ENCODE results near the gene PC.

Gene PC

DNA sequence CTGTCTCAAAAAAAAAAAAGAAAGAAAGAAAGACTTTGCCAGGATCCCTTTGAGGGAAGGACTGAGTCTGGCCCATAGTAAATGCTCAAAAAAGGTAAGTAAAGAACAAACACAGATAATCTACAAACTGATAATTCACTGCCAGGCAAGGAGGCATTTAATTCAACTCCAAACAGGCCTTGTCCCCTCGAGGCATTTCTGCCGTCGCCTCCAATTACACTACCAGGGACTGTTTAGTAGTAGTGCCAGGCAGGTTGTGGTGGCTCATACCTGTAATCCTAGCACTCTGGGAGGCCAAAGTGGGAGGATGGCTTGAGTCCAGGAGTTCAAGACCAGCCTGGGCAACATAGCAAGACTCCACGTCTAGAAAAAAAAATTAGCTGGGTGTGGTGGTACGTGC, 43.7 kb downstream of the PC start:
- no peak for DNase-seq (ENCODE audit: low read depth in 2 of 2, low spot score in 1 of 2)

DNA sequence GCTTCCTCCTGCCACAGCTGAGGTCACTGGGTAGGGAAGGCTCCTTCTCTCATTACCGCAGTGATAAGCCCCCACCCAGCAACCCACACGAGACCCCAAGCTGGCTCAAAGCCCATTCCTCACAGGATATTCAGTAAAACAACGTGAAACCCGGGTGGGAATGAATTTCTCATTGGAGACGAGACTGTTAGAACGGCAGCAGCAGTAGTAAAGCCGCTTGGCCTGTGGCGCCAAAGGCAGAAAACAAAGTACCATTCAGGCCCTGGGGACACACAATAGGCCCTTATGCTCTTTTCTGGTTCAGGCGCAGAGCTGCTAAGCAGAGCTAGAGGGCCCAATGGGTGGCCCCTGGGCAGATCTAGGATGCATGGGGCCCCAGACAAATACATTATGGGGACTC, 45.3 kb downstream of the PC start:
- no peak for DNase-seq (ENCODE audit: low read depth in 2 of 2, low spot score in 1 of 2)

DNA sequence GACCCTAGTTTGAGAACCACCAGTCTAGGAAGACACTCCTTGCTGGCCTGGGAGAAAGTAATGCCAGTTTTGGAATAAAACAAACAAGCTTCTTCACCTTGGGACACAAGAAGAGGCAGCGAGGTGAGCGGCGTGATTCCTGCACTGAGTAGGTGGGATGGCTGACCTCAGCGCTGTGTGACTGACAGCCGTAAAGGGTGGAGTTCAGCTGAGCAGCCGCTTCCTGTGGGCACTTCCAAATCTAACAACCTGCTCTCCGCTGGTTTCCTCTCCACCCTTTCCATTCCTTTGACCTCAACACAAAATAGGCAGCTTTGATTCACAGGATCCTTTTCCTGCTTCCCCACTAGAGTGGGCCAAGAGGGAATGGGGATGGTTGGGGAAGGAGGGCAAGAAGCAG, 45.8 kb downstream of the PC start:
- DNase-seq (ENCODE audit: low read depth in 2 of 2, low spot score in 1 of 2) = no peak

DNA sequence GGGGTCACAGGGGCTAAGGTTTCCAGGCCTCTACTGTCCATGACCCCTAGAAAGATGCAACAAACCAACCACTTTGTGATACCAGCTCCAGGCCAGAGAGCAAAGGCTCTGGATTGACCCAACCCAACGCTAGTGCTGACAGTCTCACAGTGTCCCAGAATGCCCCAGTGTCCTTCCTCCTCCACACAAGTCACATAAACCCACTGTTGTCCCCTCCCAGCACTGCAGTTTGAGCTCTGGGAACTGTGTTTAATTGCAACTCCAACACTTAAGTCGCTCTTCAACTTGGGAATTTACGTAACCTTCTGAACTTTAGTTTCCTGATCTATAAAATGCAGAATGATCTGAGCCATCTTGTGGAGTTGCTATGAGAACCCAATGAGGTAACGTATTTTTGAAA, 47.5 kb downstream of the PC start:
- DNase-seq (ENCODE audit: low read depth in 2 of 2, low spot score in 1 of 2) = no peak

DNA sequence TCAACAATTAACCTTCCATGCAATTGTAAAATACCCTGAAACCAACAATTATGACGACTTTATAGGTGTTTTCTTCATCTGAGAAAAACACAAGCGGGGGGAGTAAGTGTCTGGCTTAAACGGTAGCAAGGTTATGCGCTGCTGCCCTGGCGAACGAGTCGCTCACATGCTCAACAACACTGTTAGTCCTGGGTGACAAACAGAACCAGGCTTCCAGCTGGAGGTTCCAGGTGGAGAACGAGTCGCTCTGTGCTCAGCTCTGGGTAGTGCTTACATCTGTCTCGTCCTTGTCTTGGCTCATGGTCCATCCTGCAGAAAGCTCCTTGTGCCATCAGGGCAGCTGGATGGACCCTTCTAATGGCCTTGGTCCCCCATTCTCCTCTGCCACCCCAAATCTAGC, 48.2 kb downstream of the PC start:
- no peak for DNase-seq (ENCODE audit: low read depth in 2 of 2, low spot score in 1 of 2)

DNA sequence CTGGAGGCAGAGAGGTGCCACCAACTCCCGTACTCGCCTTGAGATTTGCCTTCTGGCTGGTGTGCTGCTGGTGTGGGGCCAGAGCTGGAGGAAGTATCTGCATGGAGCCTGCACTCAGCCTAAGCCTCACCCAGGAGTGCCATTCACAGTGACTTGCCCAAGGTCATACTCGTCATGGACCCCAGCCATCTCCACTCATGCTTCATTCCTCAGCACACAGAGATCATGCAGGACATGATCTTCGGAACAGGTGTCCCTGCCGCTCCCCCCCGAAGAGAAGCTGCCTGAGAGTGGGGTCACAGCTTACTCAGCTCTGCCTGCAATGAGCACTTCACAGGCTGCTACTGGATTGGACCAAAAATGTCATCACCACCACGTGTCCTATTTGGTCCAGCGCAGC, 49.0 kb downstream of the PC start:
- DNase-seq (ENCODE audit: low read depth in 2 of 2, low spot score in 1 of 2) = no peak

DNA sequence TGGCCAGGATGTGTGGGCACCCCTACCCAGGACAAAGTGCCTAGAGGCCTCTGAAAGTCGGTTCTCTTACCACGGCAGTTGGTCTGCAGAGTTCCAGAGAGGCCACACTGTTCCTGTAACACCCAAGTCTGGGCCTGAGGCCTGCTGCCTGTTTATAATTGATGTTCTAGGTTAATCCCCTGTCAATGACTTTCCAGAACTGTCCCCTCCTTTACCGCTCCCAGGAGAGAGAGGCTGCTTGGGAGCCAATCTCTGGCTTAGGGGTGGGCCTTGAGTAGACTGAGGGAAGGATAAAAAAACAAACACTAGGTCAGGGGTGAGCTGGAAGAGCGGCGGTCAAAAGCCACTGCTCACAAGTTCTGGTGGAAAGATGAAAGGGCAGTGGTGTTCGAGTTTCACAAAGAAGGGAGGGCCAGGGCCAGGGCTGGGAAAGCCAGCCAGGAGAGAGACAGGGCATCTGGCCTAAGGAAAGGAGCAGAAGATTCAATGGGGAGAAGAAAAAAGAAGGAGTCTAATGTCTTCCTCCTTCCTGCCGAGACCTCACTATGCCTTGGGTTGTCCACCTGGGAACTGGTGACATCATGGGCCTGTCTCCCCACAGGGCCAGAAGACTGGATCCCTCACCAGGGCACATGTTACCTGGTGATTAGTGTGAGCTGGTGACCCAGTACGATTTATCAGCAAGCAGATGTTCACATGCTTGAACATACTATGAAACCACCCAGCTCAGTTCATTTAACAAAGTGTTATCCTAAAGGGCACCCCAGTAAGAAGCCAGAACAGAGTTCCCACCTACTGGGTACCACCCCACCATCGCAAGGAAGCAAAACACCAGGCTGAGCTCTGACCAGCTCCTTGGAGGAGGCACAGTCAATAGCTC, 50.2 kb downstream of the PC start:
- DNase-seq (ENCODE audit: low read depth in 2 of 2, low spot score in 1 of 2) = no peak

DNA sequence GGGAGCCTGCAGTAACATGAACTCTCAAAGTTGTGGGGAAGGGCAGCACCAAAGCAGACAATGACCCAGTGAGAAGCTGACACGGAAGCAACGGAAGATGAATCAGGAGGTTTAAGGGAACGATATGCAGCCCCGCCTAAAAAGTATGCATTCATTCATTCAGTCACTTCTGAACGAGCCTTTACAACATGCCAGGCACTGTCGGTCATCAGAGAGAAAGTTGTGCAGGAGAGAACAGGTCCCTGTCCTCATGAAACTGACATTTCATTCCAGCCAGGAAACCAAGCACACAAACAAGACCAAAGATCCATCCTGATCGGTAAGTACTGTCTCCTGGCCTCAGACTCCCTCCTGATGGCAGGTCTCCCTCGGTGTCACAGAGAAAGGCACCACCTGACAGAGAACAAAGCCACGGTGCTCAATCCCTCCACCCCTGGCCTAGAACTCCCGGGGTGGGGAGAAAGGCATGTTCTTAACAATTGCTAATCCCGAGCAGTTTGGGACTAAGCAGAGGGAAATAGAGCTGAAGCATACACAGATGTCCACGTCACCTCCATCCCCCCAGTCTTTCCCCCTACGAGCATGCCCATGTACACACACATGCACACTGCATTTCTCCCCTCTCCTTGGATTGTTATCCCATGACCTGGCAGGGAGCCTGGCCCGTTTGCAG, 52.0 kb downstream of the PC start:
- DNase-seq (ENCODE audit: low read depth in 2 of 2, low spot score in 1 of 2) = no peak

DNA sequence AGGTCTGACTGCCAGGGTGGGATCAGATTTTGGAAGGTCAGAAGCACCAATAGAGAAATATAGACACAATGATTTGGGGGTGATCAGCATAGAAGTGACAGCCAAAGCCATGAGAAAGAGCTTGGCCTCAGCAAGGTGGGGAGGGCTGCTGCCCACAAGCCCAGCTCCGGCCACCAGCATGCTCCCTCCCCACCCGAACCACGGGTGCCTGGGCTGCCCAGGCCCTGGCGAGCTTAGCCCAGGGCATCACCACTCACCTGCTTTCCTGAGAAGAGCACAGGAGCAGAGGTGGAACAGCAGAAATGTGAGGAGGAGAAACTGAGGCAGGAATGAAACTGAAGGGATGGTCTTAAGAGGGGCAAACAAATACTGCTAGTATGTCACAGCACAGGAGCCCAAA, 52.6 kb downstream of the PC start:
- no peak for DNase-seq (ENCODE audit: low read depth in 2 of 2, low spot score in 1 of 2)

DNA sequence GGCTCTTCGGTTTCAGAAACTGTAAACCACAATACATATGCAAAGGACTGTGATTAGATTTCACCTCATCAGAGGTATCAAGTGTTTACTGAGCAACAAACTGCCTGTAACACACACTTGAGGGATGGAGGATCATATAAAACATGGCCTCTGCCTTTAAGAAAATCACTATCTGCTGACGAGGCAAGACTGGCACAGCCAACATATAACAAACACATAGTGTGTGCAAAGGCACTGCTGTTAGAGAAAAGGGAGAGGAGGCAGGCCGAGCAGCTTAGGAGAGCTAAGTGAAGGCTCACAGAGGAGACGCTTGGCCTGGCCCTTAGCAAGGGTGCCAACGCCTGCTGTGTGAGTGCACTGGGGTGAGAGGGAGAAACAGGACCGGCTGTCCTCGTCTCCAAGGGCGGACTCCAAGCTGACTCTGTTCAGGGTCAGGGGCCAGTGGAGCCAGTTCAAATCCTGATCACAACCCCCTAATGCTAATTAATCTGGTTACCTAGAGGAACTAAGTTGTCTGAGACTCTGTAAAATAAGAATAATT, 53.1 kb downstream of the PC start:
- DNase-seq (ENCODE audit: low read depth in 2 of 2, low spot score in 1 of 2) = no peak

DNA sequence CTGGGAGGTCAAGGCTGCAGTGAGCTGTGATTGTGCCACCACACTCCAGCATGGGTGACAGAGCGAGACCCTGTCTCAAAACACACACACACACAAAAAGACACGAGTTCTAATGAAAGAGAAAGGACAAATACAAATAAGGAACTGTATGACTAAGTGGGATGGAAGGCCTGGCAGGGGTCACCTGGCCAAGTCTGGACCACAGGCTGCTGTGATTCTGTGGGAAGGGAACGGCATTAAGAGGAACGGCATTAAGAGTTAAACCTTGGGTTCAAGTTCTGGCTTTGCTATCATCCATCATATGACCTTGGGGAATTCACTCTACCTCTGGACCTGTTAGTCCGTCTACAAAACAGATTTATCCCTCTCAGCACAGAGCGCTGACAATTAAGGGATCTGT, 53.6 kb downstream of the PC start:
- no peak for DNase-seq (ENCODE audit: low read depth in 2 of 2, low spot score in 1 of 2)

DNA sequence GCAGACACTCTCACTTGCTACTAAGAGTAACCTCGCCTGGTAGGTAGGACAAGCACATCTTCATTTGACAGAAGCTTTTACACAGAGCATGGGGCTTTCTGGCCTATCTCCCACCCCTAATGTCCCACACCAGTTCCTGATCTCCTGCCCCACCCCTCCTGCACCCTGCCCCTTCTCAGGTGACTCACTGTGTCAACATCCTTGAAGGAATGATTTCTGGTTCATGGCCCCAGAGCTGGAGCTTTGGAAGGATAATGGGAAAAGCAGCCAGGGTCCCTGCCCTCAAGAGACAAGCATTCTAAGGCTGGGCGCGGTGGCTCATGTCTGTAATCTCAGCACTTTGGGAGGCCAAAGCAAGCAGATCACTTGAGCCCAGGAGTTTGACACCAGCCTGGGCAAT, 54.1 kb downstream of the PC start:
- DNase-seq (ENCODE audit: low read depth in 2 of 2, low spot score in 1 of 2) = no peak

DNA sequence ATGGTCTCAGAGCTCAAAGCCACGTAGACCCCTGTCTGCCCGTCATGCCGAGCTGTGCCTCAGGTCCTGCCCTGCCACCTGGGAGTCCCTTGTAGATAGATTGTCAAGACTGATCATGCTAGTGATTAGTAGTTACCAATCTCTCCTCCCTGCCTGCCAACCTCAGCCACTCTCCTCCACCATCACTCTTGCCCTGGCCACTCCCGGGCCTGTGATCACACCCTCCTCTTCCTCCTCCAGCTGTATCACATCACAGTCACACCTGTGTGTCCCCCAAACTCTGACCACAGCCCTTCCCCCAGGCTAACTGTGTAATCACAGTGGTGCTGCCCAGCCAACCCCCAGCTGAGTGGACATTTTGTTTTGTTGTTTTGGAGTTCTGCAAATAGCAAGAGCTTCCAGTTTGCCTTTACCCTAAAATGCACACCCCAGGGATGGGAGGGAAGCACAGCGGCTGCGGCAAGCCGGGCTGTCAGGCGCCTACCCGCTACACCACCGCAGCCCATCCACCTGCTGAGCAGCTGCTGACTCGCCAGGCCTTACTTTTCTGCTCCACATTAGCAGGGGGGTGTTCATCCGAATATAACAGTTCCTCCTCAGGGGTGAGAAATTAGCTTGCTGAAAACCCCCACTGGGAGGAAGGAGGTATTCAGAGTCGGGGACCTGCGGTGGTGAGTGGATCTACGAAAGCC, 55.6 kb downstream of the PC start:
- no peak for DNase-seq (ENCODE audit: low read depth in 2 of 2, low spot score in 1 of 2)

DNA sequence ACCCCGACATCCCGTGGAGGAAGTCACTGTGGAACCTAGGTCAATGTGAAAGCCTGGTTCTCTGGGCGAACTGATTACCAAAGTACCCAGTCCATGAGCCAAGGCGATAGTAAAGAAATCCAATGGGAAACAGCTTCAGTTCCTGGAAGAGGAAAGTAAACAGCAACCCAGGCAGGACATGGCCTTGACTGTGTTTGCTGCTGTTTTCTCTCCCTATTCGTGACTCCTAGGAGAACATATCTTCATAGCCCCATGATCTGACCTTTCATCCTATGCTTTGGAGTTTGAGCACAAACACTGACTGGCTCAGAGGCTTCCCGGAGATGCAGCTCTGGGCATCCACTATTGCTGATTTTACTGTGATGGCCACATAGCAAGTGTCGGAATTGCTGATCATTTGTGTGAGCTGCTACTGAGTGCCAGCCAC, 56.2 kb downstream of the PC start:
- DNase-seq (ENCODE audit: low read depth in 2 of 2, low spot score in 1 of 2) = no peak

DNA sequence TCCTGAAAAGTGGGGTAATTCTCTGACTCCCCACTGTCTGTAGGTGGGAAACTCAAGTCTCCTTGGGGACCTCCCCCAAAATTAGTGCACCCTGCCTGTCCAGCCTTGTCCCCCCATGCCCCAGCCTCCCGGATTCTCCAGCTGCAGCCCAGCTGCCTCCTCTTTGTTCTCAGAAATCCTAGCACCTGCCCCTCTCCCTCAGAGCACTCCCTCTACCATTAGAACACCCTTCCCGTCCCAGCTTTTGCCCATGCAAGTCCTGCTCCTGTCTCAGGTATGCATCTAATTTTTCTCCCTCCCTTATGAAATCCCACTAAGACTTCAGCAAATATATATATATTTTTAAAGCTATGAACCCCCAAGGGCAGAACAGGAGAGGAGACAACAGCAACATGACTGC, 64.0 kb downstream of the PC start:
- DNase-seq (ENCODE audit: low read depth in 2 of 2, low spot score in 1 of 2) = no peak

DNA sequence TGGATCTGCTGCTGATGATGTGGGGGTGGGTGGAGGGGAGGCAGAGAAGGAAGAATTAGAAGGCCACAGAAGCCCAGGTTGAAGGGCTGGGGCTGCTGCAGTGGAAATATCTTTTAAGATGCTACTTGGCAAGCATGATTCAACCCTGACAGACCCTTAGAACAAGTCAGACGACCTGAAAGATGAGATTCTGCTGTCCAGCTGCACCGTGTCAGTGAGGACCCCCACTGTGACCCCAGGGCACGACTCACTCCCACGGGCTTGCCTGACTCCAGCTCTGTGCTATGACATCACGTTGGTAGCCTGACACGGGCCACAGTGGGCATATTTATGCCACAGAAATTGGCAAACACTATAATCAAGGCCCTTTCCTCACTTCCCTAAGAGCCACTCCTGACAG, 65.3 kb downstream of the PC start:
- DNase-seq (ENCODE audit: low read depth in 2 of 2, low spot score in 1 of 2) = no peak

DNA sequence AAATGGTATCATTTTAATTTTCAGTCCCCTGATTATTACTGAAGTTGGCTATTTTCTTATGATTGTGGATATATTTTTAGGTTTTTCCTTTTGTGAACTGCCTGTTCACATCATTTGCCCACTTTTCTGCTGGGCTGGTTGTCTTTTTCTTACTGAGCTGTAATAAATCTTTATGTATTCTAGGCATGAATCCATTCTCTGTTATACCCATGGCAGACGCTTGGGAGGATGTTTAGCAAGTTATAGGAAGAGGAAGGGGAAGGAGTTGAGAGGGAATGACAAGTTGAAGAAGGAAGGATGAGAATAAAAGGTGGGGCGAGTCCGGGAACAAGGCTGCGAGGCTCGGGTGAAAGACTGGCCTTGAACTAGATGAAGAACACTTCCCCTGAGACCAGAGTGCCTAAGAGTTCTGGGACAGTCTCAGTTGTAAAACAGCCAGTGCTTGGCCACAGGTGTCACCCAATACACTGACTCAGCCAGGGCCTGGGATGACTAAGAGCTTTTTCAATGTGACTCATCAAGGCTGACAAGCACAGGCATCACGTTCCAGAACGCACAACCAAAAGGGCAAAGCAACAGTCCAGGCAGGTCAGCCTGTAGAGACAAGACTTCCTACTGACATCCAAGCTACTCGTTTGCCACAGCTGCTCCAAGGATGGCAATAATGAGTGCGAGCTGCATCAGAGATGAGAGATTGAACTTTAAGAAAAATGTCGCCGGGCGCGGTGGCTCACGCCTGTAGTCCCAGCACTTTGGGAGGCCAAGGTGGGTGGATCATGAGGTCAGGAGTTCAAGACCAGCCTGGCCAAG, 66.1 kb downstream of the PC start:
- DNase-seq (ENCODE audit: low read depth in 2 of 2, low spot score in 1 of 2) = no peak

DNA sequence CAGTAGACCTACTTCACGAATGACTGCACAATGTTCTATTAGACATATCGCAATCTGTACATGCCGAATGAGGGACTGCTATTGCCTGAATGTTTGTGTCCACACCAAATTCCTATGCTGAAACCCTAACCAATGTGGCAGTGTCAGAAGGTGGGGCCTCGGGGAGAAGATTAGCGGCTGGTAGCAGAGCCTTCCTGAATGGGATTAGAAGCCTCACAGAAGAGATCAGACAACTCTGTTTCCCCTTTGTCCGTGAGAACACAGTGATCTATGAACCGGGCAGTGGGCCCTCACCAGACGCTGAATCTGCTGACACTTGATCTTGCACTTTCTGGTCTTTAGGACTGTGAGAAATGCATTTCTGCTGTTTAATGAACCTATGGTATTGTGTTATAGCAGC, 68.2 kb downstream of the PC start:
- DNase-seq (ENCODE audit: low read depth in 2 of 2, low spot score in 1 of 2) = no peak

DNA sequence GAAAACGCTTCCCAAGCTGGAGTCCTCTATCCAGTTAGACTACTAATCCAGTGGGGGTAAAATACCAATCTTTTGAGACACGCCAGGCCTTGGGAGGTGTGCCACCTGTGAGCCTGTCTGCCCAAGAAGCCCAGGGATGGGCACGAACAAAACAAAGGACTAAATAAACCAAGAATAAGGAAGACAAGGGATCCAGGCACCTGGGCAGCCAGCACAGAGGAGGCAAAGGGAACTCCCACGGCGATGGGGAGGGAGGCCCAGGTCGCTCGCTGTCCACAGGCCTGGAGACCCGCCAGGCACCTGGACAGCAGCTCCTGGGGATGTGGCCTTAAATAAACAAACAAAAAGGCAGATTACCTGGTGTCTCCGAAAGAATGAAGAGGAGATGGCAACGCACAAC, 69.9 kb downstream of the PC start:
- no peak for DNase-seq (ENCODE audit: low read depth in 2 of 2, low spot score in 1 of 2)

DNA sequence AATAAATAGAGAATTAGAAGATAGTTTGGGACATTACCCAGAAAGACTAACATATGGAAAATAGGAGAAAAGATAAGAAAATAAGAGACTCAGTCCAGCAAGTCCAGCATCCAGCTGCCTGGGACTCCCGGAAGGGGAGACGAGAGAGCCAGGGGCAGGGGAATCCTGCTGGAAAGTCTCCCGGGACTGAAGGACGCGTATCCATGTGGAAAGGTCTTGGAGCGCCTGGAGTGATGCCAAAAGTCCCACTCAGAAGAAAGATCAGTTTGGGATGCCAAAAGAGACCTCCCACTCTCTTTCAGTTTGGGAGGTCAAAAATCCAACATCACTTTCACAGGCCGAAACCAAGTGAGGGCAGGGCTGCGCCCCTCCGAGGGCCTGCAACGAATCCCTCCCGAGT, 70.7 kb downstream of the PC start:
- DNase-seq (ENCODE audit: low read depth in 2 of 2, low spot score in 1 of 2) = no peak

DNA sequence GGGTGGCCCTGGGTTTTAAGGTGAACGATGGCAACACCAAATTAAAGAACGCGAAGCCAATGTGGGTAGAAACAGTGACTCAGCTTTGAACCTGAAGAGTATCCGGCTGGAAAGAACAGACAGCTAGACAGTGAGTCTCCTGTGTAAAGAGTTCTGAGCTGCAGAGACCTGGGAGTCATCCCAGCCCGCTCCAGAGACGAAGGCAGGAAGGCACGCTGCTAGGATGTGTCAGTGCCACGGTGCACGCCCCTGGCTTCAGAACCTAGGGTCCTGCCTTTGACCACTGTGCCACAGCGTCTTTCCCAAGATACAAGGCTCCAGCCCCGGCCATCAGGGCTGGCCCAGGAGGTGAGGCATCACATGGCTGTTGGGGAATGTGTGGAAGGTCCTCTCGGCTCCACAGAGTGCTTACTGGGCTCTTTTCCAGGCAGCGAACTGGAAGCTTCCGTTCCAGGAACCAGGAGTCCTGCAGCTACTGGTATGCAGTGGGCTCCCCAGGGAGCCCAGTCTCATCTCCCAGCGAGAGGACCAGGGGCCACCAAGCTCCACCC, 71.4 kb downstream of the PC start:
- DNase-seq (ENCODE audit: low read depth in 2 of 2, low spot score in 1 of 2) = no peak
